Endothelial cell of umbilical vein (primary cell): ENCODE results near the gene CBLN1. TPM values are rescaled to one million over a fixed set of nuclear protein-coding genes. Genes with fewer than 3 reads are reported as not detected.

Source experiments
- BruUV-seq: library from RNA; stranded (reverse); fragments of 400-500 nt; replicated peaks from 2 replicates; lab custom pipeline; 2021; lab: Mats Ljungman, UMichigan
- CTCF ChIA-PET: fragments of 300-600, 350-600 bp; sonication (Branson Sonifier 250); formaldehyde crosslinking; loops from one replicate; lab custom pipeline; 2021; ENCODE audit warnings: antibody characterized with exemption, inconsistent platforms; lab: Charles Lee
- POLR2A ChIA-PET: fragments of 300-600, 350-600 bp; sonication (Branson Sonifier 250); formaldehyde crosslinking; loops from one replicate; lab custom pipeline; 2021; ENCODE audit warnings: antibody characterized with exemption, inconsistent platforms; lab: Charles Lee
- DNase-seq: peaks from one replicate; pipeline ENCODE4 v3.0.0-alpha.2; 2011; ENCODE audit warnings: low read depth, low spot score
- FAIRE-seq: peaks from 2 replicates; lab custom pipeline; 2011; peaks lifted over from hg19 to GRCh38; lab: Jason Lieb, UNC
- H2AFZ ChIP-seq: 2 replicates; pipeline ENCODE4 v1.6.0; 2012; ENCODE audit warnings: low read depth, low read length, control low read depth, inconsistent platforms
- H3K27ac ChIP-seq: 2 replicates; pipeline ENCODE4 v1.5.1; 2011; ENCODE audit warnings: low read depth, mild to moderate bottlenecking, control low read depth, low read length, moderate library complexity; ENCODE audit not compliant: insufficient read depth
- H3K27me3 ChIP-seq, 2 experiments: 2 replicates each; pipeline versions ENCODE4 v1.6.0 to v1.6.1; 2011; ENCODE audit warnings: low read length in 2 of 2, mixed read lengths in 1 of 2; ENCODE audit not compliant: control insufficient read depth in 2 of 2, insufficient read depth in 2 of 2
- H3K36me3 ChIP-seq, 2 experiments: 2 replicates in 1 of 2; 3 replicates in 1 of 2; pipeline ENCODE4 v1.5.1; 2011; ENCODE audit warnings: low read length in 2 of 2, mild to moderate bottlenecking in 1 of 2, moderate library complexity in 1 of 2; ENCODE audit not compliant: control insufficient read depth in 2 of 2, insufficient read depth in 2 of 2; ENCODE audit errors: extremely low read depth in 1 of 2
- H3K4me1 ChIP-seq: 3 replicates; pipeline ENCODE4 v1.5.1; 2011; ENCODE audit warnings: mild to moderate bottlenecking, low read length; ENCODE audit not compliant: control insufficient read depth, insufficient read depth; ENCODE audit errors: extremely low read depth
- H3K4me2 ChIP-seq: 2 replicates; pipeline ENCODE4 v1.6.1; 2011; ENCODE audit warnings: low read length, control low read depth, mixed read lengths; ENCODE audit not compliant: insufficient read depth
- H3K4me3 ChIP-seq, 3 experiments: fragments of 200-600 bp in 1 of 3; sonication (generic), shearing (Covaris generic) in 1 of 3; replicated peaks in 1 of 3; 2 replicates each; pipeline ENCODE4 v1.5.1; 2011 to 2016; ENCODE audit warnings: control low read depth in 3 of 3, low read length in 3 of 3, mild to moderate bottlenecking in 2 of 3, inconsistent platforms in 1 of 3, low read depth in 1 of 3, moderate library complexity in 1 of 3; ENCODE audit not compliant: insufficient read depth in 1 of 3
- H3K79me2 ChIP-seq: 2 replicates; pipeline ENCODE4 v1.6.0; 2012; ENCODE audit warnings: low read length, inconsistent platforms; ENCODE audit not compliant: control insufficient read depth, insufficient read depth
- H3K9ac ChIP-seq: replicated peaks from 2 replicates; pipeline ENCODE3; 2011; ENCODE audit warnings: low read length, control low read depth; ENCODE audit not compliant: insufficient read depth; ENCODE audit errors: extremely low read depth
- H3K9me1 ChIP-seq: replicated peaks from 3 replicates; pipeline ENCODE4 v1.6.0; 2011; ENCODE audit warnings: mild to moderate bottlenecking, low read length; ENCODE audit not compliant: control insufficient read depth, insufficient read depth; ENCODE audit errors: extremely low read depth
- H3K9me3 ChIP-seq: replicated peaks from 2 replicates; pipeline ENCODE4 v1.5.1; 2012; ENCODE audit warnings: low read length, inconsistent platforms; ENCODE audit not compliant: control insufficient read depth, insufficient read depth
- H4K20me1 ChIP-seq: replicated peaks from 2 replicates; pipeline ENCODE3; 2011; ENCODE audit warnings: mild to moderate bottlenecking, low read length; ENCODE audit not compliant: control insufficient read depth, insufficient read depth; ENCODE audit errors: extremely low read depth
- EZH2 ChIP-seq: IDR thresholded peaks from 2 replicates; pipeline ENCODE4 v1.6.1; 2012; ENCODE audit warnings: borderline replicate concordance, low read depth, mild to moderate bottlenecking, moderate library complexity, low read length, inconsistent platforms; ENCODE audit not compliant: severe bottlenecking
- FOS ChIP-seq: IDR thresholded peaks from 2 replicates; pipeline ENCODE4 v1.6.1; 2011; ENCODE audit warnings: mild to moderate bottlenecking, low read length, moderate library complexity, borderline replicate concordance; ENCODE audit not compliant: insufficient read depth
- GATA2 ChIP-seq: IDR thresholded peaks from 2 replicates; pipeline ENCODE4 v1.7.0; 2011; ENCODE audit warnings: low read depth, mild to moderate bottlenecking, moderate library complexity, mixed read lengths, low read length; ENCODE audit not compliant: insufficient read length, insufficient read depth
- JUN ChIP-seq: IDR thresholded peaks from 2 replicates; pipeline ENCODE4 v1.6.1; 2011; ENCODE audit warnings: borderline replicate concordance, low read depth; ENCODE audit not compliant: insufficient read length, insufficient read depth
- MYC ChIP-seq: IDR thresholded peaks from one replicate; pipeline ENCODE4 v1.6.1; 2011; ENCODE audit warnings: mild to moderate bottlenecking, low read depth, low read length
- POLR2A ChIP-seq: IDR thresholded peaks from 2 replicates; pipeline ENCODE4 v1.6.1; 2012; ENCODE audit warnings: low read depth, mild to moderate bottlenecking, control low read depth, low read length
- POLR2AphosphoS5 ChIP-seq: IDR thresholded peaks from 2 replicates; pipeline ENCODE4 v1.6.1; 2012; ENCODE audit warnings: low read depth, mild to moderate bottlenecking, control low read depth, low read length, moderate library complexity; ENCODE audit not compliant: insufficient read depth
- dilution Hi-C: fragments of 300-500 bp; cut with MboI; formaldehyde crosslinking; loops from one replicate; pipeline ENCODE4 v1.15.0; 2019; ENCODE audit warnings: low sequenced_read_pairs; ENCODE audit not compliant: extremely low pct_ligation_motif_present
- intact Hi-C: fragments of 100-400 bp; cut with micrococcal nuclease; formaldehyde crosslinking; loops from one replicate; pipeline ENCODE4 v1.10.0; 2022
- polyA plus RNA-seq, 4 experiments: library from polyadenylated mRNA; depleted of rRNA in 3 of 4; stranded (reverse) in 3 of 4; unstranded in 1 of 4; fragments of >200 nt; gene quantifications; 2 replicates each; pipeline versions ENCODE4 v1.2.1 to v1.2.3, GENCODE V29; 2011 to 2012; ENCODE audit warnings: missing spikeins in 1 of 4
- total RNA-seq: library from RNA; stranded (reverse); gene quantifications from 2 replicates; pipeline ENCODE4 v1.2.3, GENCODE V29; 2021
- TF ChIP-seq, protein P1 (sequence below): IDR thresholded peaks from 2 replicates; pipeline ENCODE4 v1.6.1; 2011; ENCODE audit not compliant: insufficient read depth, insufficient read length
- TF ChIP-seq, protein P2 (sequence below), 2 donors: IDR thresholded peaks; 1 replicate in 1 of 2; 2 replicates in 1 of 2; pipeline ENCODE4 v1.5.1; 2011; ENCODE audit warnings: low read length in 2 of 2, mild to moderate bottlenecking in 2 of 2, moderate library complexity in 2 of 2, control low read depth in 1 of 2, inconsistent platforms in 1 of 2, low read depth in 1 of 2; ENCODE audit not compliant: insufficient read depth in 1 of 2; ENCODE audit errors: extremely low read depth in 1 of 2

The CBLN1 gene
- total and polyA plus RNA-seq, 2 donors (not counting 3 experiments of a cell fraction or from before 2014, with no cell fraction given) = not detected

DNA sequence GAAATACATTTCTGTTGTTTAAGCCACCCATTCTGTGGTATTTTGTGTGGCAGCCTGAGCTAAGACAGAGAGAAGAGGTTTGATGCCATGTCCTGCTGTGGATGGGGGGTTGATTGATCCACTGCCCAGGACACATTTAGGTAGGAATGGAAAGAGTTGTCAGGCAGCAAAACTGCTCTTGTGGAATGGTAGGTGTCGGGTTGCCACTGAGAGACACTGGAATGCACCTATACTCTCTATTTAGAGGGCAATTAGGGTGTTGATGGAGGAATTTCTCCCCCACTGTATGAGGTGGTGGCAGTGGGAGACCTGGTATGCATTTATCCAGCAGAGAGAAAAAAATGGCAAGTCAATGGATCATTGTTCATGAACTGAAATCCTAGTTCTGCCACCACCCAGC lies 30.9 kb downstream of the CBLN1 start:
- TF ChIP-seq FOS (no peak), EZH2 (no peak), JUN (no peak), POLR2AphosphoS5 (no peak), MYC (no peak), GATA2 (no peak), POLR2A (no peak)
- TF ChIP-seq, protein P1, sequence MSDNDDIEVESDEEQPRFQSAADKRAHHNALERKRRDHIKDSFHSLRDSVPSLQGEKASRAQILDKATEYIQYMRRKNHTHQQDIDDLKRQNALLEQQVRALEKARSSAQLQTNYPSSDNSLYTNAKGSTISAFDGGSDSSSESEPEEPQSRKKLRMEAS = no peak
- TF ChIP-seq, protein P2, sequence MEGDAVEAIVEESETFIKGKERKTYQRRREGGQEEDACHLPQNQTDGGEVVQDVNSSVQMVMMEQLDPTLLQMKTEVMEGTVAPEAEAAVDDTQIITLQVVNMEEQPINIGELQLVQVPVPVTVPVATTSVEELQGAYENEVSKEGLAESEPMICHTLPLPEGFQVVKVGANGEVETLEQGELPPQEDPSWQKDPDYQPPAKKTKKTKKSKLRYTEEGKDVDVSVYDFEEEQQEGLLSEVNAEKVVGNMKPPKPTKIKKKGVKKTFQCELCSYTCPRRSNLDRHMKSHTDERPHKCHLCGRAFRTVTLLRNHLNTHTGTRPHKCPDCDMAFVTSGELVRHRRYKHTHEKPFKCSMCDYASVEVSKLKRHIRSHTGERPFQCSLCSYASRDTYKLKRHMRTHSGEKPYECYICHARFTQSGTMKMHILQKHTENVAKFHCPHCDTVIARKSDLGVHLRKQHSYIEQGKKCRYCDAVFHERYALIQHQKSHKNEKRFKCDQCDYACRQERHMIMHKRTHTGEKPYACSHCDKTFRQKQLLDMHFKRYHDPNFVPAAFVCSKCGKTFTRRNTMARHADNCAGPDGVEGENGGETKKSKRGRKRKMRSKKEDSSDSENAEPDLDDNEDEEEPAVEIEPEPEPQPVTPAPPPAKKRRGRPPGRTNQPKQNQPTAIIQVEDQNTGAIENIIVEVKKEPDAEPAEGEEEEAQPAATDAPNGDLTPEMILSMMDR (IDR thresholded peaks at IDR 0.05; ENCODE audit: extremely low read depth in 1 of 2, insufficient read depth in 1 of 2, low read depth in 1 of 2, low read length in 2 of 2) = no peak
- H3K27me3 ChIP-seq = no peaks in the 10 kb centered on the region
- H3K4me1 ChIP-seq = no peaks in the 10 kb centered on the region
- intact Hi-C loops = no loop called here
- H3K79me2 ChIP-seq = no peaks in the 10 kb centered on the region
- H3K9me3 ChIP-seq = no peaks in the 10 kb centered on the region
- no peak overlapping the region for H3K27ac ChIP-seq
- ChIA-PET CTCF (no interaction called here), POLR2A (no interaction called here)
- no peaks in the 10 kb centered on the region for H4K20me1 ChIP-seq
- BruUV-seq = no TSS peak
- DNase-seq = no peak
- no peaks in the 10 kb centered on the region for H3K9me1 ChIP-seq
- H3K4me3 ChIP-seq = no peak overlapping the region
- no peaks in the 10 kb centered on the region for H3K36me3 ChIP-seq
- H3K4me2 ChIP-seq = no peak overlapping the region
- no peak overlapping the region for H2AFZ ChIP-seq
- FAIRE-seq = no peak
- no peak overlapping the region for H3K9ac ChIP-seq
- dilution Hi-C loops = no loop called here
